Sigmoid colon (tissue), 7 donors: ENCODE results near the gene LRP1B. TPM values are rescaled to one million over a fixed set of nuclear protein-coding genes. Genes with fewer than 3 reads are reported as not detected.

Experiments used
- DNase-seq: peaks from one replicate; pipeline ENCODE4 v3.0.0-alpha.2; 2019
- H3K27ac ChIP-seq, 4 donors: fragments of 200-600 bp; sonication (generic); one replicate each; pipeline ENCODE4 v1.5.1; 2016 to 2019; ENCODE audit warnings: mild to moderate bottlenecking in 1 of 4
- H3K27me3 ChIP-seq, 3 donors: fragments of 200-600 bp; sonication (generic); one replicate each; pipeline ENCODE4 v1.5.1; 2019; ENCODE audit warnings: mild to moderate bottlenecking in 1 of 3
- H3K36me3 ChIP-seq, 4 donors: fragments of 200-600 bp; sonication (generic); one replicate each; pipeline ENCODE4 v1.5.1; 2016 to 2019
- H3K4me1 ChIP-seq, 4 donors: fragments of 200-600 bp; sonication (generic); one replicate each; pipeline ENCODE4 v1.5.1; 2017 to 2019
- H3K4me3 ChIP-seq, 4 donors: fragments of 200-600 bp; sonication (generic); one replicate each; pipeline ENCODE4 v1.5.1; 2017 to 2019; ENCODE audit warnings: mild to moderate bottlenecking in 2 of 4, moderate library complexity in 1 of 4
- H3K9me3 ChIP-seq, 4 donors: fragments of 200-600 bp in 3 of 4; sonication (generic) in 3 of 4; one replicate each; pipeline versions ENCODE4 v1.5.1 to v1.6.1; 2013 to 2019
- CTCF ChIP-seq, 4 experiments: fragments of 450-650 bp in 3 of 4; fragments of 200-600 bp in 1 of 4; IDR thresholded peaks; one replicate each; pipeline ENCODE4 v1.5.1; 2016 to 2019; ENCODE audit warnings: antibody characterized with exemption in 4 of 4, mild to moderate bottlenecking in 3 of 4, moderate library complexity in 2 of 4
- EP300 ChIP-seq, 4 donors: sonication (generic); formaldehyde crosslinking; IDR thresholded peaks; one replicate each; pipeline ENCODE4 v1.6.1; 2017; ENCODE audit warnings: antibody characterized with exemption in 4 of 4
- POLR2A ChIP-seq, 2 donors: fragments of 450-650 bp; IDR thresholded peaks; one replicate each; pipeline ENCODE4 v1.6.1; 2016; ENCODE audit warnings: antibody characterized with exemption in 2 of 2, mild to moderate bottlenecking in 2 of 2, moderate library complexity in 2 of 2
- POLR2AphosphoS5 ChIP-seq, 4 donors: sonication (generic); formaldehyde crosslinking; IDR thresholded peaks; one replicate each; pipeline ENCODE4 v1.6.1; 2017; ENCODE audit warnings: antibody characterized with exemption in 4 of 4
- WGBS, 2 donors: extraction: QIAGEN DNeasy Blood & Tissue Kit; methylation state at CpG; one replicate each; pipeline ENCODE4 v1.1.7; 2013; 5-methylcytosine and 5-hydroxymethylcytosine counted together
- intact Hi-C: fragments of 100-400 bp; cut with DNase I; formaldehyde crosslinking; loops from one replicate; pipeline ENCODE4 v1.15.1; 2023
- polyA plus RNA-seq, 3 donors: library from polyadenylated mRNA; stranded (reverse); fragments of 200-250 nt; gene quantifications; one replicate each; pipeline ENCODE4 v1.2.3, GENCODE V29; 2013
- total RNA-seq, 4 donors: library from RNA; depleted of rRNA; stranded (reverse); fragments of >200 nt; gene quantifications; one replicate each; pipeline ENCODE4 v1.1.0, GENCODE V29; 2016
- donor health status: healthy with polysubstance abuse.
- donor health status: Bipolar disorder and iron deficiency.
- donor health status: healthy.

LRP1B gene
- total and polyA plus RNA-seq, 7 donors: 0.06 to 5.1 (median 2.0) TPM; not detected in 1

- DNase-seq: no peak
- TF ChIP-seq POLR2AphosphoS5 (IDR thresholded peaks at IDR 0.05): no peak
- Histone ChIP-seq H3K9me3 (peaks cover 0 to 5% (median 3%) of the 10 kb centered on the region in 4 donors), H3K4me3 (no peak overlapping the region), H3K36me3 (no peaks in the 10 kb centered on the region), H3K27me3 (no peaks in the 10 kb centered on the region), H3K27ac (no peak overlapping the region), H3K4me1 (no peaks in the 10 kb centered on the region)
- intact Hi-C loops: no loop called here
- WGBS, 2 donors: 69 to 83% methylated on average over 1 of the region's 1 CpG
These were observed 1103.6 kb downstream of the LRP1B start for GRCh38 chr2:141027221-141027620.

- no peak overlapping the region for H3K27ac ChIP-seq
These were observed 1109.2 kb downstream of the LRP1B start for GRCh38 chr2:141021611-141022010.

GRCh38 chr2:141021109-141021508 is 1109.7 kb downstream of the LRP1B start:
- Histone ChIP-seq H3K27me3 (no peaks in the 10 kb centered on the region), H3K36me3 (no peaks in the 10 kb centered on the region), H3K4me1 (no peaks in the 10 kb centered on the region), H3K9me3 (no peaks in the 10 kb centered on the region), H3K27ac (no peak overlapping the region), H3K4me3 (no peak overlapping the region)
- intact Hi-C loops: no loop called here
- TF ChIP-seq CTCF (IDR thresholded peaks at IDR 0.05): no peak
- no peak for TF ChIP-seq POLR2A (IDR thresholded peaks at IDR 0.05)
- TF ChIP-seq EP300 (IDR thresholded peaks at IDR 0.05): no peak
- DNase-seq: no peak
- 75 to 93% methylated on average over 1 of the region's 1 CpG for WGBS, 2 donors

More at GRCh38 chr2:141021611-141022010, 1109.2 kb downstream of the LRP1B start:
- DNase-seq: no peak
- Histone ChIP-seq H3K4me3 (no peak overlapping the region), H3K9me3 (no peaks in the 10 kb centered on the region), H3K36me3 (no peaks in the 10 kb centered on the region), H3K4me1 (no peaks in the 10 kb centered on the region), H3K27me3 (no peaks in the 10 kb centered on the region)
- whole genome bisulfite sequencing, 2 donors: 86 to 94% methylated on average over 1 of the region's 1 CpG
- intact Hi-C loops: no loop called here
- TF ChIP-seq EP300 (IDR thresholded peaks at IDR 0.05) (no peak), CTCF (IDR thresholded peaks at IDR 0.05) (no peak), POLR2A (IDR thresholded peaks at IDR 0.05) (no peak), POLR2AphosphoS5 (IDR thresholded peaks at IDR 0.05) (no peak)

- DNase-seq: no peak
- intact Hi-C loops: no loop called here
- 80 to 85% methylated on average over 3 of the region's 3 CpGs for whole genome bisulfite sequencing, 2 donors
- Histone ChIP-seq H3K36me3 (no peaks in the 10 kb centered on the region), H3K27me3 (no peaks in the 10 kb centered on the region), H3K4me3 (no peak overlapping the region), H3K27ac (no peak overlapping the region), H3K9me3 (no peaks in the 10 kb centered on the region), H3K4me1 (peaks cover 0 to 4% (median 0%) of the 10 kb centered on the region in 4 donors)
- no peak for TF ChIP-seq POLR2AphosphoS5 (IDR thresholded peaks at IDR 0.05)
These were observed 1110.5 kb downstream of the LRP1B start for GRCh38 chr2:141020346-141020745.

- peaks cover 0 to 5% (median 0%) of the 10 kb centered on the region in 4 donors for H3K4me1 ChIP-seq
- 75 to 78% methylated on average over 4 of the region's 4 CpGs for WGBS, 2 donors
- no peak for TF ChIP-seq POLR2A (IDR thresholded peaks at IDR 0.05)
- TF ChIP-seq POLR2AphosphoS5 (IDR thresholded peaks at IDR 0.05): no peak
- no peak for TF ChIP-seq CTCF (IDR thresholded peaks at IDR 0.05)
- no peak for TF ChIP-seq EP300 (IDR thresholded peaks at IDR 0.05)
- no peak overlapping the region for H3K27ac ChIP-seq
- no peak overlapping the region for H3K4me3 ChIP-seq
- H3K27me3 ChIP-seq: no peaks in the 10 kb centered on the region
- no peaks in the 10 kb centered on the region for H3K36me3 ChIP-seq
- intact Hi-C loops: no loop called here
- no peaks in the 10 kb centered on the region for H3K9me3 ChIP-seq
- no peak for DNase-seq
These were observed 1115.3 kb downstream of the LRP1B start for GRCh38 chr2:141015341-141016047.
